ENCODE data around the gene CAMKK2. TPM values are rescaled to one million over a fixed set of nuclear protein-coding genes. Genes with fewer than 3 reads are reported as not detected.
"Not testable (repeated sequence)": the region's sequence is repeated elsewhere in the genome, so short reads cannot be mapped to it uniquely, and the experiment has no call there.

CAMKK2 gene
- total RNA-seq, 1 donor from 2014 or later: 50.5 TPM

DNA sequence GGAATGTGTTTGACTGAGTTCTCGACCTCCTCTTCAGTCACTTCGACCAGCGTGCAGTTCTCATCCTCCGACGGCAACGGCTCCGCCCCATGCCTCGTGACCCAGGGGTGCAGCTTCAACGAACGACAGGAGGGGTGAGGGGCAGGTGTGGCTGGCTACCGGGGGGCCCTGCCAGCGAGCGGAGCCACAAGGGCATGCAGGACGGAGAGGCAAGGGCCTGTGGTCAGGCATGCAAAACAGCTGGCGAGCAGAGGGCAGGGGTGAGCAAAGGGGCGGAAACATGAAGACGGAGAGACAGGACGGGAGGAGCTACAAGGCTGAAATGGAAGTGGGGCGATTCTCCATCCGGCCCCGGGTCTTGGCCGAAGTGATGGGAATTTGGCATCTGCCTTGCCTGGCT is 47.9 kb downstream of the CAMKK2 start:
- no peak for DNase-seq (ENCODE audit: low spot score)

DNA sequence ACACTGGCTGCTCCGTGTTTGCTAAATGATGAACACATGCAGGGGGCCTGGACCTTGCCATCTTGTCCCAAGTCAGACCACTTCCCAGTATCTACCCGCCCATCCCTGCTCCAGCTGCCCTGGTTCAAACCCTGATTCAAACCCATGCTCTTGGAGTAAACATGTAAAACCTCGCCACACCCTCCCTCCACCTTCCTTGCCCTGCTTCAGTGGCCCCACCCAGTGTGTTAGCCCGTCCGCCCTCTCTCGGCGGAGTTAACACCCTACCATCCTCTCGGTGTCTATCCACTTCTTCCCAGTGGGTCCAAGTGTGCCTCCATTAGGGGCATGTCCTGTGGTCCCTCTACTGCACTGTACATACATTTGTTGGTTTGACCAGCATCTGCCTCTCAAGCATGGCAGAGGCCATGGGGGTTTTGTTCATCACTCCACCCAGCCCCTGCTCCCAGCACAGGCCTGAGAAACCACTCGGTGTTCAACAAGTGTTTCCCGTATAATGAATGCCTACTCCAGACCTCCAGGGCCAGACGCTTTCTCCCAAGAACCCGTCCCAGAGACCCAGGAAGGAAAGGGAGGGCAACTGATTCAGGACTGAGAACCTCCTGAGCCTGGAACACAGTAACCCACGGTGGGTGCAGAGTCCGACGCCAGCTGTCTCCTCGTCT is 49.5 kb downstream of the CAMKK2 start:
- no peak for DNase-seq (ENCODE audit: low spot score)

- no peak for DNase-seq (ENCODE audit: low spot score)
These were observed 50.6 kb downstream of the CAMKK2 start for GRCh38 chr12:121245951-121246350.

- no peak for DNase-seq (ENCODE audit: low spot score)
These were observed 51.5 kb downstream of the CAMKK2 start for GRCh38 chr12:121245031-121245430.

- DNase-seq (ENCODE audit: low spot score): no peak
These were observed 55.1 kb downstream of the CAMKK2 start for GRCh38 chr12:121241156-121241970.

DNA sequence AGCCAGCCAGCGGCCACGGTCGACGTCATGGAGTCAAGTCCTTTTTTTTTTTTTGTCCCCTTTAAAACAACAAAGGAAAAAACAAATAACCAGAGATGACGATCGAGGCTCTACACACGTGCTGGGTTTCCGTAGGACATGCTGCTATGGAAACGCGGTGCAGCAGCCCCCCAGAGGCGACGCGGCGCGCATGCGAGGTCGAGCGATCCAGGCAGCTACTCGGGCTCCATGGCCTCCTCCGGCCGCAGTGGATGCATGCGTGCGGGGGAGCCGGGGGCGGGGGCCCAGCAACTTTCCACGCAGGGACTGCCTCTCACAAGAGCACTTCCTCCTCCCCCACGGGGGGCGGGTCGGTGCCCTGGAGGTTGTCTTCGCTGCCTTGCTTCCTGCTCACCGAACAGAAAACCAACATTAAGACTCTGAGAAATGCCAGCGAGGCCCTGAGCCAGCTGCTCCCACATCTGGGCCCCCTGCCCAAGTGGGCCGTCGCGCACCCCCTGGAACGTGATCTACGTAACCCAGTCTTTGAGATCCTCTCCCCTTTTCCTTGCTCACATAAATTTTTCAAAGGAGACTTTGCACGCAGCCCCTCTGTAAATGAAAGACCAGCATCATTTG is 55.9 kb downstream of the CAMKK2 start:
- no peak for DNase-seq (ENCODE audit: low spot score)

- no peak for DNase-seq (ENCODE audit: low spot score)
These were observed 56.5 kb downstream of the CAMKK2 start for GRCh38 chr12:121240062-121240420.

GRCh38 chr12:121239351-121240061 is 57.0 kb downstream of the CAMKK2 start:
- DNase-seq (ENCODE audit: low spot score): no peak

GRCh38 chr12:121238604-121239350 is 57.7 kb downstream of the CAMKK2 start:
- DNase-seq (ENCODE audit: low spot score): no peak

DNA sequence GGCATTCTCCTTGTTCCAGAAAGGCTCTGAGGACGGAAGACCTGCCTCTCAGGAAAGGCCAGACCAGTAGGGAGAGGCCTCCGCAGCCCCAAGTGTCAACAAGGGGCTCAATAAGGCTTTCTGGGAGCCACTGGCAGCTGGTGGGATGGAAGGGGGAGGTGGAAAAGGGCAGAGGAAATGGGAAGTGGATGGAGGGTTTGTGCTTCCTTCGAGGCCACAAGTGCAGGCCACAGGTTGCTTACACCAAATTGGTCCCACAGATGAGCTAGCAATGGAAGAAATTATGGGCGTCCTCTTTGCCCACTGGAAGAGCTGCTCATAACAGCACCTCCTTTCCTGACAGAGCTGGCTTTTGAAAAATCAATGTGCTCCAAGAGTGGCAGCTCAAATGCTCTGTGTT is 58.4 kb downstream of the CAMKK2 start:
- no peak for DNase-seq (ENCODE audit: low spot score)

- DNase-seq (ENCODE audit: low spot score): no peak
These were observed 59.1 kb downstream of the CAMKK2 start for GRCh38 chr12:121237415-121237814.

- no peak for DNase-seq (ENCODE audit: low spot score)
These were observed 59.7 kb downstream of the CAMKK2 start for GRCh38 chr12:121236776-121237175.

DNA sequence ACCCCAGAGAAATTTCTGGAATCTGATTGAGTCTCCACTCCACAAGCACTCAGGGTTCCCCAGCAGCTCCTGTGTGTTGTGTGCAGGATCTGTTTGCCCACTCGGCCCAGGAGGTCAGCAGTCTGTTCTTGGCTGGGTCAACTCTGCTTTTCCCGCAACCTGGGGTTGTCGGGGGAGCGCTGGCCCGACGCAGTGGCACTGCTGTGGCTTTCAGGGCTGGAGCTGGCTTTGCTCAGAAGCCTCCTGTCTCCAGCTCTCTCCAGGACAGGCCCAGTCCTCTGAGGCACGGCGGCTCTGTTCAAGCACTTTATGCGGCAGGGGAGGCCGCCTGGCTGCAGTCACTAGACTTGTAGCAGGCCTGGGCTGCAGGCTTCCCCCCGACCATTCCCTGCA is 62.9 kb downstream of the CAMKK2 start:
- DNase-seq (ENCODE audit: low spot score): no peak

GRCh38 chr12:121232977-121233627 is 63.4 kb downstream of the CAMKK2 start:
- no peak for DNase-seq (ENCODE audit: low spot score)

DNA sequence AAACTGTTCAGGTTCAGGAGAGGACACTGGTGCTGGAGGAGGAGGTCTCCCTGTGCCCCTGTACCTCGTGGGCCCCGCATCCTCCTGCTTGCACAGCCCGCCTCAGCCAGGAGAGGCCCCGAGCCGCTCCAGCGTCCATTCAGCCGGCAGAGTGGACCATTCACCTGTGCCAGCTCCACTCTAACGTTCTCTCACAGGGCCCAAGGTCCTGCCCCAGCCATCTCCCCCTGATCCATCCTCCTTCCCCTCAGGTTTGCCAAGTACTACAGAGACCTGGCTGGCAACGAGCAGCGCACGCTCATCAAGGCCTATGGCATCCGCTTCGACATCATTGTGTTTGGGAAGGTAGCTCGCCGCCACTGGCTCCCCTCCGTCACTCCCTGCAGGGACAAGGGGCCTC is 64.3 kb downstream of the CAMKK2 start:
- DNase-seq (ENCODE audit: low spot score): no peak

DNA sequence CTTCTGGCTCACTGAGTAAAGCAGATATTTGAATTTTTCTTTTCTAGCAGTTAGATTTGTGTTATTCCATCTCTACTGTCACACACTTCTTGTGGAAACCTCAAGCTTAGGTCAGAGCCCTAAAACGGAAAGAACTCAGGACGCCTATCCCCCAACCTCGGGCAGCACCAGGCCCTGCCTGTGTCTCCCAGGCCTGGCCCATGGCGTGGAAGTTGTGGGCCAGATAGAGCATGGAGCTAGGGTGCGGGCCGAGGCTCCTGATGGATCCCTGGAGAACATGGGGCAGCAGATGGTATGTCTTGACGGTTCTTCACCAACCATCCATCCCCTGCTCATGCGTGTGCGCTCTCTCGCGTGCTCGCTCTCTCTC is 66.0 kb downstream of the CAMKK2 start:
- no peak for DNase-seq (ENCODE audit: low spot score)

- not testable (repeated sequence) for DNase-seq (ENCODE audit: low spot score)
These were observed 66.5 kb downstream of the CAMKK2 start for GRCh38 chr12:121229826-121230537.

DNA sequence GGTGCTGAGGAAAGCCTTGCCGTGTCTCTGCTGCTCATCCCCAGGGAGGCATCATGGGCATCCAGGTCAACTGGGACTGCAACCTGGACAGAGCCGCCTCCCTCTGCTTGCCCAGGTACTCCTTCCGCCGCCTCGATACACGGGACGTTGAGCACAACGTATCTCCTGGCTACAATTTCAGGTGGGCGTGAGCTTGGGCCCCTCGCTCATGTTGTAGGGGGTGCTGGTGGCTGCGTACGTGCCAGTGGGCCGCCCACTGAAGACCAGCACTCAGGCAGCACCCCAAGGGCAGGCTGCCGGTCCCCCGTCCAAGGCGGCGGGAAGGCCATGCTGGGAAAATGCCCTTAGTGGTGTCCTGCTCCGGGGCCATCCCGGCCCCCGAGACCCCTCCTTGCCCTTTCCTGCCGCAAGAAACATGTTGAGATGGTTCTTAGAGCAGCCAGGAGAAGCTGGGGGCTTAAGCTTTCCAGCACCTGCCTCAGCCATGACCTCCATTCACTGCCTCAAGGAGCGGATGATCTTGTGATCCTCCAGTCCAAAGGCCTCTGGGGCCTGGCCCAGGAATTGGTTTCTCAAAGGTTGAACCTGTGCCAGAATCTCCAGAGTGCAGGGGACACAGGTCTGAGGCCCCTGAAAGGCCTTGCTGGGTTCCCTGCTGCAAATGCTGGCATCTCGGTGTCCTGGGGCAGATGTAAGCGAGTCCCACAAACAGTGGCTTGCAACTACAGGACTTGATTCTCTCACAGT is 67.4 kb downstream of the CAMKK2 start:
- no peak for DNase-seq (ENCODE audit: low spot score)

- no peak for DNase-seq (ENCODE audit: low spot score)
These were observed 69.2 kb downstream of the CAMKK2 start for GRCh38 chr12:121227294-121227693.

All from mesenteric fat pad (tissue), 1 donor.